Fibroblast of skin of abdomen (primary cell): Measurements from ENCODE around the gene CTNNA3.

Source experiments
- DNase-seq: peaks from one replicate; pipeline ENCODE4 v3.0.0-alpha.2; 2013

The CTNNA3 gene

GRCh38 chr10:66928776-66929175, 767.2 kb downstream of the CTNNA3 start:
- no peak for DNase-seq

GRCh38 chr10:66927971-66928770, 767.8 kb downstream of the CTNNA3 start:
- DNase-seq, result peak; percentile 48

GRCh38 chr10:66927251-66927935, 768.6 kb downstream of the CTNNA3 start:
- DNase-seq, result no peak

- DNase-seq, result no peak
Measured at GRCh38 chr10:66926841-66927240, 769.2 kb downstream of the CTNNA3 start.

- DNase-seq, result peak; percentile 83
Measured at GRCh38 chr10:66925896-66926715, 769.9 kb downstream of the CTNNA3 start, which contains the start of gene LRRTM3. LRRTM3 (plus strand) TSS chr10:66926036.

GRCh38 chr10:66925373-66925772, 770.6 kb downstream of the CTNNA3 start:
- DNase-seq, result no peak

GRCh38 chr10:66924674-66925345, 771.2 kb downstream of the CTNNA3 start:
- DNase-seq, result peak; percentile 9

- no peak for DNase-seq
Measured at GRCh38 chr10:66919248-66919647, 776.7 kb downstream of the CTNNA3 start.

- DNase-seq, result peak; percentile 4
Measured at GRCh38 chr10:66917104-66917503, 778.9 kb downstream of the CTNNA3 start.

- DNase-seq, result no peak
Measured at GRCh38 chr10:66916030-66916429, 780.0 kb downstream of the CTNNA3 start.

GRCh38 chr10:66910671-66911070, 785.3 kb downstream of the CTNNA3 start:
- no peak for DNase-seq

- DNase-seq, result no peak
Measured at GRCh38 chr10:66892871-66893270, 803.1 kb downstream of the CTNNA3 start.

GRCh38 chr10:66888237-66888636, 807.8 kb downstream of the CTNNA3 start:
- no peak for DNase-seq

GRCh38 chr10:66886848-66887247, 809.1 kb downstream of the CTNNA3 start:
- no peak for DNase-seq

GRCh38 chr10:66882271-66882670, 813.7 kb downstream of the CTNNA3 start:
- no peak for DNase-seq

- no peak for DNase-seq
Measured at GRCh38 chr10:66881814-66882213, 814.2 kb downstream of the CTNNA3 start.

GRCh38 chr10:66880826-66881225, 815.2 kb downstream of the CTNNA3 start:
- DNase-seq, result no peak

GRCh38 chr10:66880292-66880691, 815.7 kb downstream of the CTNNA3 start:
- DNase-seq, result no peak

- no peak for DNase-seq
Measured at GRCh38 chr10:66877361-66877760, 818.6 kb downstream of the CTNNA3 start.

- DNase-seq, result no peak
Measured at GRCh38 chr10:66869635-66870034, 826.4 kb downstream of the CTNNA3 start.

- peak; percentile 1 for DNase-seq
Measured at GRCh38 chr10:66862687-66863258, 833.2 kb downstream of the CTNNA3 start.

GRCh38 chr10:66860376-66860945, 835.5 kb downstream of the CTNNA3 start:
- DNase-seq, result no peak
